WTC11 (cell line): ENCODE data around the gene RAB26. TPM values are rescaled to one million over a fixed set of nuclear protein-coding genes. Genes with fewer than 3 reads are reported as not detected.

Source experiments
- ATAC-seq: fragments of 200-7000 bp; cut with Tn5 transposase; 2 replicates; pipeline ENCODE4 v1.10.0; 2021; ENCODE audit warnings: mild to moderate bottlenecking, moderate library complexity
- CTCF ChIA-PET: fragments of 300-600 bp; sonication (Branson Sonifier 250); formaldehyde crosslinking; loops from one replicate; lab custom pipeline; 2021; ENCODE audit warnings: antibody characterized with exemption; lab: Charles Lee
- POLR2A ChIA-PET: fragments of 350-600 bp; sonication (Branson Sonifier 250); formaldehyde crosslinking; loops from one replicate; lab custom pipeline; 2021; ENCODE audit warnings: antibody characterized with exemption; lab: Charles Lee
- DNase-seq: peaks from one replicate; pipeline ENCODE4 v3.0.0; 2021; ENCODE audit warnings: low spot score
- H3K27ac Mint-ChIP-seq: 2 replicates; pipeline ENCODE4 v1.8.0; 2021; ENCODE audit warnings: mixed read lengths
- H3K27me3 Mint-ChIP-seq: 2 replicates; pipeline ENCODE4 v1.8.0; 2021; ENCODE audit warnings: low read depth, mild to moderate bottlenecking, moderate library complexity, mixed read lengths
- H3K36me3 Mint-ChIP-seq: 2 replicates; pipeline ENCODE4 v1.8.0; 2021; ENCODE audit warnings: mixed read lengths
- H3K4me1 Mint-ChIP-seq: 2 replicates; pipeline ENCODE4 v1.8.0; 2022; ENCODE audit warnings: mixed read lengths
- H3K4me3 Mint-ChIP-seq: 2 replicates; pipeline ENCODE4 v1.8.0; 2021; ENCODE audit warnings: mild to moderate bottlenecking, moderate library complexity, mixed read lengths
- H3K9me3 Mint-ChIP-seq: 2 replicates; pipeline ENCODE4 v1.8.0; 2021; ENCODE audit warnings: mixed read lengths
- CREB1 ChIP-seq: sonication (generic); formaldehyde crosslinking; IDR thresholded peaks from 2 replicates; pipeline ENCODE4 v1.8.0; 2023; ENCODE audit warnings: mild to moderate bottlenecking, missing genetic modification reagents
- EMX1 ChIP-seq: fragments of 250-450 bp; sonication (Bioruptor Pico); IDR thresholded peaks from 2 replicates; pipeline ENCODE4 v1.8.0; 2021; ENCODE audit warnings: mild to moderate bottlenecking
- ETV6 ChIP-seq: sonication (generic); formaldehyde crosslinking; IDR thresholded peaks from 2 replicates; pipeline ENCODE4 v1.8.1; 2022; ENCODE audit warnings: mild to moderate bottlenecking, missing genetic modification reagents
- FOXK1 ChIP-seq: sonication (generic); formaldehyde crosslinking; IDR thresholded peaks from 2 replicates; pipeline ENCODE4 v1.8.0; 2022; ENCODE audit warnings: mild to moderate bottlenecking, moderate library complexity, missing genetic modification reagents
- NR2C2 ChIP-seq: sonication (generic); formaldehyde crosslinking; IDR thresholded peaks from 2 replicates; pipeline ENCODE4 v1.8.0; 2022; ENCODE audit warnings: mild to moderate bottlenecking, missing genetic modification reagents
- PRRX2 ChIP-seq: fragments of 250-450 bp; sonication (Bioruptor Pico); IDR thresholded peaks from 2 replicates; pipeline ENCODE4 v1.8.0; 2021; ENCODE audit warnings: mild to moderate bottlenecking
- SP1 ChIP-seq: sonication (generic); formaldehyde crosslinking; conservative IDR thresholded peaks from 2 replicates; pipeline ENCODE4 v1.8.1; 2022; ENCODE audit warnings: missing genetic modification reagents
- TEAD4 ChIP-seq: sonication (generic); formaldehyde crosslinking; IDR thresholded peaks from 2 replicates; pipeline ENCODE4 v1.8.0; 2022; ENCODE audit warnings: mild to moderate bottlenecking, missing genetic modification reagents
- ZNF138 ChIP-seq: sonication (generic); formaldehyde crosslinking; conservative IDR thresholded peaks from 2 replicates; pipeline ENCODE4 v1.8.1; 2022; ENCODE audit warnings: mild to moderate bottlenecking, moderate library complexity, missing genetic modification reagents
- ZNF219 ChIP-seq: sonication (generic); formaldehyde crosslinking; IDR thresholded peaks from 2 replicates; pipeline ENCODE4 v1.8.0; 2023; ENCODE audit warnings: missing genetic modification reagents, mild to moderate bottlenecking, borderline replicate concordance
- ZNF232 ChIP-seq: sonication (generic); formaldehyde crosslinking; IDR thresholded peaks from 2 replicates; pipeline ENCODE4 v1.8.0; 2022; ENCODE audit warnings: mild to moderate bottlenecking, missing genetic modification reagents
- total RNA-seq: library from RNA; stranded (reverse); gene quantifications from 3 replicates; pipeline ENCODE4 v1.2.3, GENCODE V29; 2021
- TF ChIP-seq, protein P1 (sequence below): fragments of 250-450 bp; sonication (Bioruptor Pico); IDR thresholded peaks from 2 replicates; pipeline ENCODE4 v1.9.0; 2021; ENCODE audit warnings: mild to moderate bottlenecking
- TF ChIP-seq, protein P2 (sequence below): sonication (generic); formaldehyde crosslinking; IDR thresholded peaks from 2 replicates; pipeline ENCODE4 v1.8.0; 2023; ENCODE audit warnings: missing genetic modification reagents, mild to moderate bottlenecking, borderline replicate concordance
- TF ChIP-seq, protein P3 (sequence below): sonication (generic); formaldehyde crosslinking; IDR thresholded peaks from 2 replicates; pipeline ENCODE4 v1.8.1; 2022; ENCODE audit warnings: low read depth, mild to moderate bottlenecking, moderate library complexity, missing genetic modification reagents, borderline replicate concordance
- TF ChIP-seq, protein P4 (sequence below): sonication (generic); formaldehyde crosslinking; conservative IDR thresholded peaks from 2 replicates; pipeline ENCODE4 v1.8.1; 2023; ENCODE audit warnings: mild to moderate bottlenecking, low read depth, missing genetic modification reagents, moderate library complexity

The RAB26 gene
- total RNA-seq, 1 experiment from 2014 or later = 7.3 TPM

DNA sequence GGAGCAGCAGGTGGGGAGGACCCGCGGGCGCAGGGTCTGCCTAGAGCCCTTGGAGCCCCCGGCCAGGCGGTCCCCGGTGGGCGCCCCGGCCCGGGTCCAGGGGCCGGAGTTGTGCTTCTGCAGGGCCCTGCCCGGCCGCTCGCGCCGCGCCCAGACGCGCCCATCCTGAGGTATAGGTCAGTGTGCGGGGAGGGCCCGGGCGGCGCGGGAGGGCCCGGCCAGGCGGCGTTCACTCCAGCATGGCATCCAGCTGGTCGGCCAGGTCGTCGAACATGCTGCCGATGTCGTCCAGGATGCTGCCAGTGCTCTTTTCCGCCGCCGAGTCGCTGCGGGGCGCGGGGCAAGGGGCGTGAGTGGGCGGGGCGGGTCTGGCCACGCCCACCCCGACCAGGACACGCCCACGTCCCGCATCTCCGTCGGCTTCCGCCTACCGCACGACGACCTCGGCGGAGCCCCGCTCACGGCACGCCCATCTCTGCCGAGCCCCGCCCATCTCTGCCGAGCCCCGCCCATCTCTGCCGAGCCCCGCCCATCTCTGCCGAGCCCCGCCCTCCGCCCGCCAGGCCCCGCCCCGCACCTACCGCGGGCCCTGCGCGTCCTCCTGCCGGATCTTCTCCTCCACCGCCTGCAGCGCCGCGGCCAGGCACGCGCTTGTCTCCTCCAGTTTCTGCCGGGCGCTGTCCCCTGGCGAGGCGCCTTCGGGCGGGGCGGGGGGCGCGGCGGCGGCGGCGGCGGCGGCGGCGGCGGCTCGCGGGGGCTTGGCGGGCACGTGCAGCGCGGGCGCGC, 30.1 kb downstream of the RAB26 start (continued):
- TF ChIP-seq, protein P1, sequence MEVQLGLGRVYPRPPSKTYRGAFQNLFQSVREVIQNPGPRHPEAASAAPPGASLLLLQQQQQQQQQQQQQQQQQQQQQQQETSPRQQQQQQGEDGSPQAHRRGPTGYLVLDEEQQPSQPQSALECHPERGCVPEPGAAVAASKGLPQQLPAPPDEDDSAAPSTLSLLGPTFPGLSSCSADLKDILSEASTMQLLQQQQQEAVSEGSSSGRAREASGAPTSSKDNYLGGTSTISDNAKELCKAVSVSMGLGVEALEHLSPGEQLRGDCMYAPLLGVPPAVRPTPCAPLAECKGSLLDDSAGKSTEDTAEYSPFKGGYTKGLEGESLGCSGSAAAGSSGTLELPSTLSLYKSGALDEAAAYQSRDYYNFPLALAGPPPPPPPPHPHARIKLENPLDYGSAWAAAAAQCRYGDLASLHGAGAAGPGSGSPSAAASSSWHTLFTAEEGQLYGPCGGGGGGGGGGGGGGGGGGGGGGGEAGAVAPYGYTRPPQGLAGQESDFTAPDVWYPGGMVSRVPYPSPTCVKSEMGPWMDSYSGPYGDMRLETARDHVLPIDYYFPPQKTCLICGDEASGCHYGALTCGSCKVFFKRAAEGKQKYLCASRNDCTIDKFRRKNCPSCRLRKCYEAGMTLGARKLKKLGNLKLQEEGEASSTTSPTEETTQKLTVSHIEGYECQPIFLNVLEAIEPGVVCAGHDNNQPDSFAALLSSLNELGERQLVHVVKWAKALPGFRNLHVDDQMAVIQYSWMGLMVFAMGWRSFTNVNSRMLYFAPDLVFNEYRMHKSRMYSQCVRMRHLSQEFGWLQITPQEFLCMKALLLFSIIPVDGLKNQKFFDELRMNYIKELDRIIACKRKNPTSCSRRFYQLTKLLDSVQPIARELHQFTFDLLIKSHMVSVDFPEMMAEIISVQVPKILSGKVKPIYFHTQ = no peak
- TF ChIP-seq SP1 (CRISPR knock-in tag) = peak; percentile 99
- TF ChIP-seq, protein P2, sequence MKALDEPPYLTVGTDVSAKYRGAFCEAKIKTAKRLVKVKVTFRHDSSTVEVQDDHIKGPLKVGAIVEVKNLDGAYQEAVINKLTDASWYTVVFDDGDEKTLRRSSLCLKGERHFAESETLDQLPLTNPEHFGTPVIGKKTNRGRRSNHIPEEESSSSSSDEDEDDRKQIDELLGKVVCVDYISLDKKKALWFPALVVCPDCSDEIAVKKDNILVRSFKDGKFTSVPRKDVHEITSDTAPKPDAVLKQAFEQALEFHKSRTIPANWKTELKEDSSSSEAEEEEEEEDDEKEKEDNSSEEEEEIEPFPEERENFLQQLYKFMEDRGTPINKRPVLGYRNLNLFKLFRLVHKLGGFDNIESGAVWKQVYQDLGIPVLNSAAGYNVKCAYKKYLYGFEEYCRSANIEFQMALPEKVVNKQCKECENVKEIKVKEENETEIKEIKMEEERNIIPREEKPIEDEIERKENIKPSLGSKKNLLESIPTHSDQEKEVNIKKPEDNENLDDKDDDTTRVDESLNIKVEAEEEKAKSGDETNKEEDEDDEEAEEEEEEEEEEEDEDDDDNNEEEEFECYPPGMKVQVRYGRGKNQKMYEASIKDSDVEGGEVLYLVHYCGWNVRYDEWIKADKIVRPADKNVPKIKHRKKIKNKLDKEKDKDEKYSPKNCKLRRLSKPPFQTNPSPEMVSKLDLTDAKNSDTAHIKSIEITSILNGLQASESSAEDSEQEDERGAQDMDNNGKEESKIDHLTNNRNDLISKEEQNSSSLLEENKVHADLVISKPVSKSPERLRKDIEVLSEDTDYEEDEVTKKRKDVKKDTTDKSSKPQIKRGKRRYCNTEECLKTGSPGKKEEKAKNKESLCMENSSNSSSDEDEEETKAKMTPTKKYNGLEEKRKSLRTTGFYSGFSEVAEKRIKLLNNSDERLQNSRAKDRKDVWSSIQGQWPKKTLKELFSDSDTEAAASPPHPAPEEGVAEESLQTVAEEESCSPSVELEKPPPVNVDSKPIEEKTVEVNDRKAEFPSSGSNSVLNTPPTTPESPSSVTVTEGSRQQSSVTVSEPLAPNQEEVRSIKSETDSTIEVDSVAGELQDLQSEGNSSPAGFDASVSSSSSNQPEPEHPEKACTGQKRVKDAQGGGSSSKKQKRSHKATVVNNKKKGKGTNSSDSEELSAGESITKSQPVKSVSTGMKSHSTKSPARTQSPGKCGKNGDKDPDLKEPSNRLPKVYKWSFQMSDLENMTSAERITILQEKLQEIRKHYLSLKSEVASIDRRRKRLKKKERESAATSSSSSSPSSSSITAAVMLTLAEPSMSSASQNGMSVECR (CRISPR knock-in tag) = 0 out of 2 replicates have a peak, but pooled peaks have one; percentile 23
- peak; percentile 56; the same call in 1 of the 2 replicates for TF ChIP-seq FOXK1
- TF ChIP-seq EMX1 (CRISPR knock-in tag) = 0 out of 2 replicates have a peak, but pooled peaks have one; percentile 61
- TF ChIP-seq PRRX2 = 0 out of 2 replicates have a peak, but pooled peaks have one; percentile 53
- TF ChIP-seq, protein P3, sequence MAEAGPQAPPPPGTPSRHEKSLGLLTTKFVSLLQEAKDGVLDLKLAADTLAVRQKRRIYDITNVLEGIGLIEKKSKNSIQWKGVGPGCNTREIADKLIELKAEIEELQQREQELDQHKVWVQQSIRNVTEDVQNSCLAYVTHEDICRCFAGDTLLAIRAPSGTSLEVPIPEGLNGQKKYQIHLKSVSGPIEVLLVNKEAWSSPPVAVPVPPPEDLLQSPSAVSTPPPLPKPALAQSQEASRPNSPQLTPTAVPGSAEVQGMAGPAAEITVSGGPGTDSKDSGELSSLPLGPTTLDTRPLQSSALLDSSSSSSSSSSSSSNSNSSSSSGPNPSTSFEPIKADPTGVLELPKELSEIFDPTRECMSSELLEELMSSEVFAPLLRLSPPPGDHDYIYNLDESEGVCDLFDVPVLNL (CRISPR knock-in tag) = 0 out of 2 replicates have a peak, but pooled peaks have one; percentile 12
- 0 out of 2 replicates have a peak, but pooled peaks have one; percentile 22 for TF ChIP-seq ZNF232 (CRISPR knock-in tag)
- TF ChIP-seq, all 79 proteins: peak for 20

DNA sequence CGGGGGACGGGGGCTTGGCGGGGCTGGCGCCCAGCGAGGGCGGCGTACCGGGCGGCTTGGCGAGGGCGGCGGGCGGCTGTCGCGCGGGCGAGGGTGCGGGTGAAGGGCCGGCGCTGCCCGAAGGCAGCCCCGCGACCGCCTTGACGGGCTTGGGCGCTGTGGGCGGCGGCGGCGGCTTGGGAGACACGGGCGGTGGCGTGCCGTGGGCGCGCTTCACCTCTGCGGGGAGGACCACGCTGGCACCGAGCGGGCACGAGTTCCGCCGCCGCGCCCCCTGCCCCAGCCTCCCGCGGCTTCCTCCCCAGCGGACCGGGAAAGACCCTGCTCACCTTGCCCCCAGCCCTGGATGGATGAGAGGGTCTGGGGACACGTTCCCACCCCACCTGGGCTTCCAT, 30.7 kb downstream of the RAB26 start:
- H3K27ac Mint-ChIP-seq = no peak overlapping the region

DNA sequence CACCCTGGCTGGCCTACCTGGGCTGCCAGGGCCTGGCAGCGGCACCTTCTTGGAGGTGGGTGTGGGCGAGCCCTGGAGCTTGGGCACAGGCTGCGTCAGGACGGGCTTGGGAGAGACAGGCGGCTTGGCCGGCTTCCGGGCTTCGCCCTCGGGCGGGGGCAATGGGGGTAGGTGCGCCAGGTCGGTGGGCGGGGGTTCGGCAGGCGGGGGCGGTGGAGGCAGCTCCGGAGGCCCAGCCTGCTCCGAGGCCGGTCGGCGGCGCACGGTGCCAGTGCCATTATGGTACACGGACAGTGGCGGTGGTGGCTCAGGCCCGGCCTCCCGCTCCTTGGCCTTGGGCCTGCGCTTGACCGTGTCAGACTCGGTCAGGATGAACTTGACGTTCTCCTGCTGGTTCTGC, 31.2 kb downstream of the RAB26 start:
- Mint-ChIP-seq H3K4me3 (no peak overlapping the region), H3K27me3 (no peaks in the 10 kb centered on the region), H3K36me3 (peaks cover 6% of the 10 kb centered on the region), H3K9me3 (no peaks in the 10 kb centered on the region), H3K4me1 (0 out of 2 replicates have a peak, but pooled peaks cover 3% of the 10 kb centered on the region), H3K27ac (no peak overlapping the region)
- DNase-seq = no peak
- no peak for ATAC-seq
- CTCF ChIA-PET = no interaction called here
- POLR2A ChIA-PET = no interaction called here
- TF ChIP-seq ZNF219 (no peak), NR2C2 (no peak), EMX1 (CRISPR knock-in tag) (no peak), TEAD4 (no peak), ETV6 (CRISPR knock-in tag) (no peak)
- TF ChIP-seq, protein P4, sequence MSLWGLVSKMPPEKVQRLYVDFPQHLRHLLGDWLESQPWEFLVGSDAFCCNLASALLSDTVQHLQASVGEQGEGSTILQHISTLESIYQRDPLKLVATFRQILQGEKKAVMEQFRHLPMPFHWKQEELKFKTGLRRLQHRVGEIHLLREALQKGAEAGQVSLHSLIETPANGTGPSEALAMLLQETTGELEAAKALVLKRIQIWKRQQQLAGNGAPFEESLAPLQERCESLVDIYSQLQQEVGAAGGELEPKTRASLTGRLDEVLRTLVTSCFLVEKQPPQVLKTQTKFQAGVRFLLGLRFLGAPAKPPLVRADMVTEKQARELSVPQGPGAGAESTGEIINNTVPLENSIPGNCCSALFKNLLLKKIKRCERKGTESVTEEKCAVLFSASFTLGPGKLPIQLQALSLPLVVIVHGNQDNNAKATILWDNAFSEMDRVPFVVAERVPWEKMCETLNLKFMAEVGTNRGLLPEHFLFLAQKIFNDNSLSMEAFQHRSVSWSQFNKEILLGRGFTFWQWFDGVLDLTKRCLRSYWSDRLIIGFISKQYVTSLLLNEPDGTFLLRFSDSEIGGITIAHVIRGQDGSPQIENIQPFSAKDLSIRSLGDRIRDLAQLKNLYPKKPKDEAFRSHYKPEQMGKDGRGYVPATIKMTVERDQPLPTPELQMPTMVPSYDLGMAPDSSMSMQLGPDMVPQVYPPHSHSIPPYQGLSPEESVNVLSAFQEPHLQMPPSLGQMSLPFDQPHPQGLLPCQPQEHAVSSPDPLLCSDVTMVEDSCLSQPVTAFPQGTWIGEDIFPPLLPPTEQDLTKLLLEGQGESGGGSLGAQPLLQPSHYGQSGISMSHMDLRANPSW (CRISPR knock-in tag) = no peak

More for the DNA sequence above, 30.7 kb downstream of the RAB26 start:
- DNase-seq (no peak), ATAC-seq (peak; percentile 1)
- Mint-ChIP-seq H3K4me1 (0 out of 2 replicates have a peak, but pooled peaks cover 3% of the 10 kb centered on the region), H3K27me3 (no peaks in the 10 kb centered on the region), H3K9me3 (no peaks in the 10 kb centered on the region), H3K36me3 (peaks cover 10% of the 10 kb centered on the region), H3K4me3 (no peak overlapping the region)
- ChIA-PET POLR2A (no interaction called here), CTCF (no interaction called here)
- TF ChIP-seq, protein P3 (CRISPR knock-in tag) = 0 out of 2 replicates have a peak, but pooled peaks have one; percentile 12
- TF ChIP-seq CREB1 (no peak), ZNF138 (CRISPR knock-in tag) (no peak)
